ENCODE measurements around the gene STOML2. TPM values are rescaled to one million over a fixed set of nuclear protein-coding genes. Genes with fewer than 3 reads are reported as not detected.

Gene STOML2
- total RNA-seq (ENCODE audit: low replicate concordance) = 154 and 173 TPM in 2 replicates

GRCh38 chr9:35102769-35103659, at the start of gene STOML2:
Gene STOML2, minus strand, starts transcription at chr9:35103131. Its CDS starts 37 bp downstream, at chr9:35103094.

GRCh38 chr9:35115680-35116538, 13.0 kb upstream of the STOML2 start, which contains the start of gene ATOSB:
Gene ATOSB, minus strand, starts transcription at chr9:35115862. Its CDS starts 7,588 bp downstream, at chr9:35108274.

GRCh38 chr9:35096035-35096849, 6.7 kb downstream of the STOML2 start, which contains the start of gene PIGO:
Gene PIGO, minus strand, starts transcription at chr9:35096591. Its CDS starts 1,026 bp downstream, at chr9:35095565.

GRCh38 chr9:35079426-35080341, 23.2 kb downstream of the STOML2 start, which contains the start of gene FANCG:
Gene FANCG, minus strand, starts transcription at chr9:35079942. Its CDS starts 418 bp downstream, at chr9:35079524.

GRCh38 chr9:35072461-35073278, 30.3 kb downstream of the STOML2 start, which contains the start of gene VCP:
Gene VCP, minus strand, starts transcription at chr9:35072625. Its CDS starts 272 bp downstream, at chr9:35072353.

Other genes starting within 250 kb of the STOML2 start
- gene PHF24, start 144.8 kb downstream of the STOML2 start, total RNA-seq (ENCODE audit: low replicate concordance) = under 0.01 TPM in 2 replicates
- gene DNAJB5, start 113.4 kb downstream of the STOML2 start, total RNA-seq (ENCODE audit: low replicate concordance) = 6.3 and 18.3 TPM in 2 replicates
- 477 and 492 TPM in 2 replicates for gene VCP, start 30.5 kb downstream of the STOML2 start, total RNA-seq (ENCODE audit: low replicate concordance)
- gene FANCG, start 23.2 kb downstream of the STOML2 start, total RNA-seq (ENCODE audit: low replicate concordance) = 6.0 and 12.4 TPM in 2 replicates
- gene PIGO, start 6.5 kb downstream of the STOML2 start, total RNA-seq (ENCODE audit: low replicate concordance) = 4.4 and 9.8 TPM in 2 replicates
- 11.9 and 25.1 TPM in 2 replicates for gene ATOSB, start 12.7 kb upstream of the STOML2 start, total RNA-seq (ENCODE audit: low replicate concordance)
- gene UNC13B, start 58.9 kb upstream of the STOML2 start, total RNA-seq (ENCODE audit: low replicate concordance) = 20.8 and 22.3 TPM in 2 replicates

Data from smooth muscle cell of the coronary artery (primary cell).